Lower leg skin (tissue), 3 donors: ENCODE measurements around the gene UBALD1.

ENCODE experiments used
- POLR2A ChIP-seq, 2 donors: fragments of 450-650 bp; IDR thresholded peaks; one replicate each; pipeline ENCODE4 v1.6.1; 2016 to 2017; ENCODE audit warnings: antibody characterized with exemption in 2 of 2, mild to moderate bottlenecking in 1 of 2, moderate library complexity in 1 of 2
- TF ChIP-seq, protein P1 (sequence below), 3 donors: fragments of 450-650 bp; IDR thresholded peaks; one replicate each; pipeline ENCODE4 v1.5.1; 2016; ENCODE audit warnings: antibody characterized with exemption in 3 of 3, mild to moderate bottlenecking in 3 of 3, moderate library complexity in 2 of 3

DNA sequence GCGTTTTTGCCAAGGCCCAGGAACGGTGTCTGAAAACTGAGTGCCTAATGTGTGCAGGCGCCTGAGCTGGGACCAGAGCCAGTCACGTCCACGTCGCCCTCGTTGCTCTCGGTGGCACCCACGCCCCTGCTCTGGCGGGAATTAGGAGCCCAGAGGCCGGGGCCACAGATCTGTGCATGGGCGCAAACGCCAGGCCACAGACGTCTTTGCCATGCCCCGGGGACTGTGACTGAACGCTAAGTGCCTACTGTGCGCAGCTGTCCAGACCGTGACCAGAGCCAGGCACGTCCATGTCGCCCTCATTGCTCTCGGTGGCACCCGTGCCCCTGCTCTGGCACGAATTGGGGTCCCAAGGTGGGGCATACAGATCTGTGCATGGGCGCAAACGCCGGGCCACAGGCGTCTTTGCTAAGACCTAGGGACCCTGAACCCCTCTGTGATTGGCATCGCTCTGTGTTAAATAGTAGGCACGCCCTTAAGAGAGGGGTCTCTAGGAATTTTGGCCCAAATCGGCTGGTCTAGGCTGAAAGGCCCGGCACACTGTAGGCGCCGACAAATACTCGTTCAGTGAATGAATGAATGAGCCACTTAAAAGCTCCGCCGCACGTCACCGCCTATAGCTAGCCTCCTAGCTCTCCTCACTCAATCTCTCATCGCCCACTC, 827 bp upstream of the UBALD1 start:
- TF ChIP-seq POLR2A (IDR thresholded peaks at IDR 0.05) = no peak
- TF ChIP-seq, protein P1, sequence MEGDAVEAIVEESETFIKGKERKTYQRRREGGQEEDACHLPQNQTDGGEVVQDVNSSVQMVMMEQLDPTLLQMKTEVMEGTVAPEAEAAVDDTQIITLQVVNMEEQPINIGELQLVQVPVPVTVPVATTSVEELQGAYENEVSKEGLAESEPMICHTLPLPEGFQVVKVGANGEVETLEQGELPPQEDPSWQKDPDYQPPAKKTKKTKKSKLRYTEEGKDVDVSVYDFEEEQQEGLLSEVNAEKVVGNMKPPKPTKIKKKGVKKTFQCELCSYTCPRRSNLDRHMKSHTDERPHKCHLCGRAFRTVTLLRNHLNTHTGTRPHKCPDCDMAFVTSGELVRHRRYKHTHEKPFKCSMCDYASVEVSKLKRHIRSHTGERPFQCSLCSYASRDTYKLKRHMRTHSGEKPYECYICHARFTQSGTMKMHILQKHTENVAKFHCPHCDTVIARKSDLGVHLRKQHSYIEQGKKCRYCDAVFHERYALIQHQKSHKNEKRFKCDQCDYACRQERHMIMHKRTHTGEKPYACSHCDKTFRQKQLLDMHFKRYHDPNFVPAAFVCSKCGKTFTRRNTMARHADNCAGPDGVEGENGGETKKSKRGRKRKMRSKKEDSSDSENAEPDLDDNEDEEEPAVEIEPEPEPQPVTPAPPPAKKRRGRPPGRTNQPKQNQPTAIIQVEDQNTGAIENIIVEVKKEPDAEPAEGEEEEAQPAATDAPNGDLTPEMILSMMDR (IDR thresholded peaks at IDR 0.05) = no peak
